Activated naive CD8-positive, alpha-beta T cell (primary cell): ENCODE measurements around the gene SAMMSON.

Experiments used
- H3K27ac Mint-ChIP-seq: one replicate; pipeline ENCODE4 v1.8.0; 2021; ENCODE audit warnings: mixed read lengths
- H3K27me3 Mint-ChIP-seq: one replicate; pipeline ENCODE4 v1.8.0; 2021; ENCODE audit warnings: mixed read lengths
- H3K36me3 Mint-ChIP-seq: one replicate; pipeline ENCODE4 v1.8.0; 2021; ENCODE audit warnings: mixed read lengths
- H3K4me1 Mint-ChIP-seq: one replicate; pipeline ENCODE4 v1.8.0; 2021; ENCODE audit warnings: low read depth, mixed read lengths
- H3K4me3 Mint-ChIP-seq: one replicate; pipeline ENCODE4 v1.8.0; 2021; ENCODE audit warnings: mild to moderate bottlenecking, mixed read lengths
- H3K9me3 Mint-ChIP-seq: one replicate; pipeline ENCODE4 v1.8.0; 2021; ENCODE audit warnings: low read depth, mixed read lengths

SAMMSON gene

DNA sequence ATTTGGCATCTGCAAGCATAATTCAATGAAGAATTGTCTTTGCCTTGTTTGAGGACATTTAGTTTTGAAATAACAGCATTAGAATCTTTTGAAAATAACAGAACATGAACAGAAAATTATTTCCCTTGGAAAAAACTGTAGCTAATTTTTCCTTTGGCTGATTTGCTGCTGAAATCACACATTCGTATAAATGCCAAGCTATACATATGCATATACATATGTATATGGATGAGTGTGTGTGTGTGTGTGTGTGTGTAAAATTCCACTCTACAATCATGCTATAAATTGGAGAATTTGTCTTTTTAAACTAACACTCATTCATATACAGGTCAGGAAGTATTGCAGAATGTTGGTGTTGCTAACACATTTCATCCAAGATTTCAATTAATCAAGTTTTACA, 57.9 kb downstream of the SAMMSON start:
- peaks cover 14% of the 10 kb centered on the region for H3K27me3 Mint-ChIP-seq
- no peaks in the 10 kb centered on the region for H3K9me3 Mint-ChIP-seq
- H3K36me3 Mint-ChIP-seq: no peaks in the 10 kb centered on the region
- H3K4me3 Mint-ChIP-seq: no peak overlapping the region
- no peak overlapping the region for H3K27ac Mint-ChIP-seq
- H3K4me1 Mint-ChIP-seq: no peaks in the 10 kb centered on the region

GRCh38 chr3:70061096-70061495, 61.6 kb downstream of the SAMMSON start:
- Mint-ChIP-seq H3K27ac (no peak overlapping the region), H3K4me3 (no peak overlapping the region), H3K36me3 (no peaks in the 10 kb centered on the region), H3K27me3 (peaks cover 1% of the 10 kb centered on the region), H3K9me3 (no peaks in the 10 kb centered on the region), H3K4me1 (no peaks in the 10 kb centered on the region)

GRCh38 chr3:70064194-70064779, 64.8 kb downstream of the SAMMSON start:
- no peaks in the 10 kb centered on the region for H3K36me3 Mint-ChIP-seq
- H3K4me3 Mint-ChIP-seq: no peak overlapping the region
- no peaks in the 10 kb centered on the region for H3K4me1 Mint-ChIP-seq
- H3K27ac Mint-ChIP-seq: no peak overlapping the region
- no peaks in the 10 kb centered on the region for H3K9me3 Mint-ChIP-seq
- peaks cover 7% of the 10 kb centered on the region for H3K27me3 Mint-ChIP-seq

DNA sequence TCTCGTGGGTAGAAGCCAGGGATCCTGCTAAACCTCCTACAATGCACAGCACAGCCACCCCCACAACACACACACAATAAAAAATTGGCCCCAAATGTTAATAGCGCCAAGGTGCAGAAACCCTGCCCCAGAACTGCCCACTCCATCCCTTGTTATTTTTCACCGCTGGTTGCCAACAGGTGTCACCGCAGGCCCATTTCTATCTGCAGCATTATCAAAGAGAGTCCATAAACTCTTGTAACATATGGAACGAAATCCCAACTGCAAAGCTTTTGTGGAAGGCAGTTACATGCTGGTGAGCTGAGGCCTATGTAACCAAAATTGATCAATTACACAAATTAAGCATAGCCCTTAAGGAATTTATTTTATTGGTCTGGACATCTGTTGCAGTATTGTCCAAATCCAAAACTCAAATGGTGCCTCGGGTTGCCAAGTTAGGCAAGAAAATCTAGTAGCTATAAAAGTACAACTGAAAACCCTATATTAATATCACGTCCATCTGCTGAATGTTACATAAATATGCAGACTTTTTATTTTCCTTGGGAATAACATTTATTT, 66.2 kb downstream of the SAMMSON start:
- Mint-ChIP-seq H3K27me3 (peaks cover 8% of the 10 kb centered on the region), H3K4me3 (no peak overlapping the region), H3K4me1 (no peaks in the 10 kb centered on the region), H3K36me3 (no peaks in the 10 kb centered on the region), H3K9me3 (no peaks in the 10 kb centered on the region), H3K27ac (no peak overlapping the region)

DNA sequence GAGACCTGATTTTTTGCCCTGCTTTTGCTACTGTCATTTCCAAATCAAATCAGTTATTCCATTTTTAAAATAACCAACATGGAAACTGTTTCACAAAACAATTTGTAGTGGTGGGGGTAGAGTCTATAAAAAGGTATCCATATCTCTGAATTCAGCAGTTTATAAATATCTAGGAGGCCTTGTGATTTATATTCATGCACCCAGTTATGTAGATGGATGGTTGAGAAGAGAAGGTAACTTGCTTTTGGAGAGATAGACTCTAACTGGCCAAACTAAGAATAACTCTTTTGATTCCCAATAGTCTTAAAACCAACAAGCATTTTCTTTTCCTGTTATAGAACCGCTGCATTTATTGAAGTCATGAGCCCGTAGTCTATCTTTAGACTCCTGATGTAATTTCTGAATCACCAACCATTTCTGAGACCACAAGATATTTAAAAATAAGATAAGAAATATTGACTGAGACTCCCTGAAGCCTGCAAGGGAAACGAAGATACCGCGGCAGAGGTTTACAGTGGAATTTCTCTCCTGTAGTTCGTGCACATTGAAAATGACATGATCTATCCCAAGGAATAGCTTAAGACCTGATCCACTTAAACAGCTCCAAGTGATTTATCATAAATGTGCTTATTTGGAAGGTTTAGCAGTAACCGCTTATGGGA, 68.5 kb downstream of the SAMMSON start:
- no peak overlapping the region for H3K27ac Mint-ChIP-seq
- H3K27me3 Mint-ChIP-seq: peaks cover 22% of the 10 kb centered on the region
- H3K9me3 Mint-ChIP-seq: no peaks in the 10 kb centered on the region
- H3K4me3 Mint-ChIP-seq: no peak overlapping the region
- no peaks in the 10 kb centered on the region for H3K4me1 Mint-ChIP-seq
- no peaks in the 10 kb centered on the region for H3K36me3 Mint-ChIP-seq

- H3K9me3 Mint-ChIP-seq: no peaks in the 10 kb centered on the region
- H3K27ac Mint-ChIP-seq: no peak overlapping the region
- H3K4me1 Mint-ChIP-seq: no peaks in the 10 kb centered on the region
- H3K27me3 Mint-ChIP-seq: peaks cover 29% of the 10 kb centered on the region
- no peak overlapping the region for H3K4me3 Mint-ChIP-seq
- H3K36me3 Mint-ChIP-seq: no peaks in the 10 kb centered on the region
Measured at GRCh38 chr3:70069557-70069956, 70.0 kb downstream of the SAMMSON start.

- H3K4me3 Mint-ChIP-seq: no peak overlapping the region
- no peaks in the 10 kb centered on the region for H3K9me3 Mint-ChIP-seq
- peaks cover 35% of the 10 kb centered on the region for H3K27me3 Mint-ChIP-seq
- no peaks in the 10 kb centered on the region for H3K4me1 Mint-ChIP-seq
- H3K36me3 Mint-ChIP-seq: no peaks in the 10 kb centered on the region
- H3K27ac Mint-ChIP-seq: no peak overlapping the region
Measured at GRCh38 chr3:70071138-70071537, 71.6 kb downstream of the SAMMSON start.

DNA sequence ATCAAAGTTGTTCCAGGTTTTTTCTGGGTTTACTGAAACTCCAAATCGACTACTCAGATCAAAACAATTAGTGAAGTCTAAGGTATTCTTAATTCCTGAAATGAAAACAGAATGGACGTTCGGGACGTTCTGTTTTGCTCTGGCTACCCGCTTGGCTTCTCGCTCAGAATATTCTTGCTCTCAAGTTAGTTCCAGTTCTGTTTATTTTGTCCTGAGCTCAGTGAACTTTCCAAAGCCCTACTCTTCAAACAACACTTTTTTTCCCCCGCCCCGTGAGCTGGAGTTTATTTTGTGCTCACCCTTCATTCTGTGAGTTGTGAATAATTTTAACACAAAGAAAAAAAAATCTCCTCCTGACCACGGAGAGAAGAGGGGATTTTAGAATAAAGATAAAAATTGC, 72.6 kb downstream of the SAMMSON start:
- H3K4me3 Mint-ChIP-seq: no peak overlapping the region
- peaks cover 36% of the 10 kb centered on the region for H3K27me3 Mint-ChIP-seq
- H3K4me1 Mint-ChIP-seq: no peaks in the 10 kb centered on the region
- H3K36me3 Mint-ChIP-seq: no peaks in the 10 kb centered on the region
- H3K9me3 Mint-ChIP-seq: no peaks in the 10 kb centered on the region
- no peak overlapping the region for H3K27ac Mint-ChIP-seq

- Mint-ChIP-seq H3K4me3 (no peak overlapping the region), H3K36me3 (no peaks in the 10 kb centered on the region), H3K9me3 (no peaks in the 10 kb centered on the region), H3K27me3 (peaks cover 36% of the 10 kb centered on the region), H3K4me1 (no peaks in the 10 kb centered on the region), H3K27ac (no peak overlapping the region)
Measured at GRCh38 chr3:70072754-70073153, 73.2 kb downstream of the SAMMSON start.

- H3K27me3 Mint-ChIP-seq: peaks cover 35% of the 10 kb centered on the region
- H3K27ac Mint-ChIP-seq: no peak overlapping the region
- no peaks in the 10 kb centered on the region for H3K36me3 Mint-ChIP-seq
- H3K4me1 Mint-ChIP-seq: no peaks in the 10 kb centered on the region
- no peak overlapping the region for H3K4me3 Mint-ChIP-seq
- no peaks in the 10 kb centered on the region for H3K9me3 Mint-ChIP-seq
Measured at GRCh38 chr3:70075101-70075500, 75.6 kb downstream of the SAMMSON start.

DNA sequence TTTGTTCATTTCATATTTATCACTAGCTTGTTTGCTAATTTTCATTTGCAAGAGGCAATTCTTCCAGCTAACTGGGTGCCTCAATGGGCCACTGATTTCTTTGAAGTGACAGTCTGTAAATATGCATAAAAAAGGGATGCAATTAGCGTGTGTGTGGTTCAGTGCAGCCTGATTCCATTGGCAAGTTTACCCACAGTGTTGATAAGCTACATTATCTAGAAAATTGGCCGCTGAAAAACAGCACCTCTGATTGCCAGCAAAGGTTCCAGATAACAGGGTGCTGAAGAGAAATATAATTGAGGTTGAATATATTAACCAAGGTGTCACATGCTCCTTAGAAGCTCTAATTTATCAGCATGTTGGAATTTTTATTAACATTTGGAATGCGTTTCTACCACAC, 76.9 kb downstream of the SAMMSON start:
- Mint-ChIP-seq H3K9me3 (no peaks in the 10 kb centered on the region), H3K4me1 (no peaks in the 10 kb centered on the region), H3K4me3 (no peak overlapping the region), H3K27me3 (peaks cover 33% of the 10 kb centered on the region), H3K36me3 (no peaks in the 10 kb centered on the region), H3K27ac (no peak overlapping the region)

- no peak overlapping the region for H3K27ac Mint-ChIP-seq
- H3K27me3 Mint-ChIP-seq: peaks cover 27% of the 10 kb centered on the region
- no peaks in the 10 kb centered on the region for H3K36me3 Mint-ChIP-seq
- H3K4me1 Mint-ChIP-seq: no peaks in the 10 kb centered on the region
- H3K4me3 Mint-ChIP-seq: no peak overlapping the region
- no peaks in the 10 kb centered on the region for H3K9me3 Mint-ChIP-seq
Measured at GRCh38 chr3:70078778-70079177, 79.2 kb downstream of the SAMMSON start.

GRCh38 chr3:70085613-70086012, 86.1 kb downstream of the SAMMSON start:
- Mint-ChIP-seq H3K27ac (no peak overlapping the region), H3K36me3 (no peaks in the 10 kb centered on the region), H3K27me3 (peaks cover 19% of the 10 kb centered on the region), H3K4me3 (no peak overlapping the region), H3K9me3 (no peaks in the 10 kb centered on the region), H3K4me1 (no peaks in the 10 kb centered on the region)

GRCh38 chr3:70086336-70086735, 86.8 kb downstream of the SAMMSON start:
- peaks cover 18% of the 10 kb centered on the region for H3K27me3 Mint-ChIP-seq
- H3K36me3 Mint-ChIP-seq: no peaks in the 10 kb centered on the region
- no peaks in the 10 kb centered on the region for H3K9me3 Mint-ChIP-seq
- H3K4me1 Mint-ChIP-seq: no peaks in the 10 kb centered on the region
- H3K27ac Mint-ChIP-seq: no peak overlapping the region
- H3K4me3 Mint-ChIP-seq: no peak overlapping the region

DNA sequence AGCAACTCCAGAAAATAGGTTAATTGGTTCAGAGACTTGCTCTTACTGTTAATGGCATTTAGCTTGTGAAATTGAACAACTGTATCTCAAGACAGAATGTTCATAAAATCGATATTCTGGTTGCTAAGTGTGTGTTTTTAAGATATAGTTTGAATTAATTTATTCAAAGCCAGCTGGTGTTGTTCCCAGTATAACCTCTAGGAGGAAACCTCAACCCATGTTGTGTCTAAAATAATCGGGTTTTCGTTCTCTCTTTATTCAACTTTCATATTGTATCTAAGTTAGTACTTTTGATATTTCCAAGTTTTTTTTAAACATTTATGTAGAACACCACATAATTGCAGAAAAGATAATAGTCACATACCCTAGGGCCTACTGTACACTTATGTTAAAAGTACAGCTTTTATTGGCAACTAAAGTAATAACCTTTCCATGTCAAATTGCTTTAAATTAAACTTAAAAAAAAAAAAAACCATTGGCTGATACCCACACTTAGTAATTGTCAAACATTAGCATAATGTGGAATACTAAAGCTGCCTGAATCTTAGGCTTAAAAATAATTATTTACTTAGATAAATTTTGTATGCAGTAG, 90.9 kb downstream of the SAMMSON start:
- Mint-ChIP-seq H3K9me3 (no peaks in the 10 kb centered on the region), H3K27ac (no peak overlapping the region), H3K27me3 (peaks cover 3% of the 10 kb centered on the region), H3K4me1 (no peaks in the 10 kb centered on the region), H3K36me3 (no peaks in the 10 kb centered on the region), H3K4me3 (no peak overlapping the region)
